ENCODE measurements around the gene SLC35F4. TPM values are rescaled to one million over a fixed set of nuclear protein-coding genes. Genes with fewer than 3 reads are reported as not detected.

SLC35F4 gene
- not detected in 2 replicates for total RNA-seq (2012; rRNA removed)
- not detected in 2 replicates for polyA plus RNA-seq (2012; rRNA removed)
- not detected in 2 replicates for polyA plus RNA-seq (2012; cell fraction: cytosol; rRNA removed)
- not detected in 2 replicates for polyA plus RNA-seq (2012; cell fraction: nucleus; rRNA removed; ENCODE audit: low replicate concordance)
- percentile 0 among the genes with signal in this experiment for Bru-seq, nascent RNA
- percentile 0 among the genes with signal in this experiment for BruChase-seq, experiment 1, labeled RNA remaining after a 6-hour chase
- percentile 0 among the genes with signal in this experiment for BruChase-seq, experiment 2, labeled RNA remaining after a 2-hour chase
- long read RNA-seq = 0 reads

- no peaks in the 10 kb centered on the region for H3K4me1 ChIP-seq (ENCODE audit: control insufficient read depth, insufficient read depth, low read length)
- POLR2A ChIA-PET (ENCODE audit: unreplicated experiment) = no interaction called here
- no peak within 1 kb of the TSS for H2AFZ ChIP-seq (replicated peaks; ENCODE audit: low read length, poor library complexity)
- no peaks in the 10 kb centered on the region for H3K9me3 ChIP-seq (ENCODE audit: control insufficient read depth, insufficient read depth, low read length)
- in situ Hi-C loops (cut with MboI; ENCODE audit: low sequenced_read_pairs) = no loop called here
- H3K9me1 ChIP-seq (ENCODE audit: insufficient read depth, low read length) = no peaks in the 10 kb centered on the region
- dilution Hi-C loops (cut with HindIII; ENCODE audit: low sequenced_read_pairs, unreplicated experiment) = no loop called here
- CTCF ChIA-PET = no interaction called here
- no peak within 1 kb of the TSS for H3K14ac ChIP-seq (replicated peaks; ENCODE audit: low read depth, low read length)
- H3K27me3 ChIP-seq (ENCODE audit: control insufficient read depth, insufficient read depth, low read length) = peaks cover 11% of the 10 kb centered on the region
- no peak within 1 kb of the TSS for H4K8ac ChIP-seq (ENCODE audit: low read depth in 2 of 2, low read length in 2 of 2)
- no peak within 1 kb of the TSS for H3K18ac ChIP-seq (ENCODE audit: low read depth, low read length)
- H3K27ac ChIP-seq (ENCODE audit: insufficient read depth, low read length) = no peak within 1 kb of the TSS
- H3K56ac ChIP-seq (ENCODE audit: extremely low read depth, insufficient read depth, low read length) = no peak within 1 kb of the TSS
- intact Hi-C loops (cut with micrococcal nuclease) = no loop called here
- H3K4me3 ChIP-seq (ENCODE audit: insufficient read depth, low read depth, low read length) = no peak within 1 kb of the TSS
- no peaks in the 10 kb centered on the region for H3K79me1 ChIP-seq (ENCODE audit: low read depth in 1 of 2, low read length in 2 of 2)
- no peak within 1 kb of the TSS for H2BK120ac ChIP-seq (ENCODE audit: low read depth, low read length)
- no TSS peak for BruUV-seq (replicated peaks)
- no peak within 1 kb of the TSS for H2BK5ac ChIP-seq (ENCODE audit: low read depth, low read length, poor library complexity, severe bottlenecking)
- H2AK9ac ChIP-seq (replicated peaks; ENCODE audit: low read depth, low read length, poor library complexity) = no peak within 1 kb of the TSS
- 5% methylated on average over 32 of the region's 91 CpGs; no CpG with 5 or more reads in 1 of the 2 experiments for WGBS, 2 experiments (ENCODE audit: extremely low coverage in 2 of 2, insufficient read length in 1 of 2)
- no peak within 1 kb of the TSS for H2AK5ac ChIP-seq (ENCODE audit: low read depth, low read length)
- no peak within 1 kb of the TSS for H3K23ac ChIP-seq (ENCODE audit: low read depth, low read length)
- no peak within 1 kb of the TSS for H2BK20ac ChIP-seq (ENCODE audit: low read depth, low read length)
- H4K20me1 ChIP-seq (ENCODE audit: insufficient read depth, low read length) = no peaks in the 10 kb centered on the region
- H4K91ac ChIP-seq (ENCODE audit: insufficient read depth, low read depth, low read length) = no peak within 1 kb of the TSS
- H3K36me3 ChIP-seq (ENCODE audit: control insufficient read depth, insufficient read depth, low read length) = no peaks in the 10 kb centered on the region
- ATAC-seq (ENCODE audit: low read depth) (no peak), DNase-seq (no peak)
- H4K5ac ChIP-seq (ENCODE audit: low read depth, low read length) = no peak within 1 kb of the TSS
- H3K4ac ChIP-seq (ENCODE audit: low read depth, low read length) = no peak within 1 kb of the TSS
- H3K4me2 ChIP-seq (ENCODE audit: low read depth, low read length) = no peak within 1 kb of the TSS
- H2BK15ac ChIP-seq (ENCODE audit: low read depth, low read length) = no peak within 1 kb of the TSS
- H3K9ac ChIP-seq (ENCODE audit: low read depth, low read length) = no peak within 1 kb of the TSS
- TF ChIP-seq CTCF (conservative IDR thresholded peaks at IDR 0.05; ENCODE audit: low read depth, low read length) (no peak), BHLHE40 (IDR thresholded peaks at IDR 0.05; ENCODE audit: low read depth, low read length) (no peak), MAFK (IDR thresholded peaks at IDR 0.05; ENCODE audit: low read depth, low read length) (no peak), SMC3 (IDR thresholded peaks at IDR 0.05; ENCODE audit: low read depth, low read length) (no peak), CHD1 (IDR thresholded peaks at IDR 0.05; ENCODE audit: low read depth, low read length) (no peak), USF2 (IDR thresholded peaks at IDR 0.05; ENCODE audit: low read depth, low read length) (no peak), ELK1 (IDR thresholded peaks at IDR 0.05; ENCODE audit: borderline replicate concordance, low read depth, low read length) (no peak), CEBPB (IDR thresholded peaks at IDR 0.05; ENCODE audit: low read depth, low read length) (no peak), RCOR1 (IDR thresholded peaks at IDR 0.05; ENCODE audit: insufficient replicate concordance, low read length) (no peak), RAD21 (IDR thresholded peaks at IDR 0.05; ENCODE audit: low read length) (no peak), FOS (IDR thresholded peaks at IDR 0.05; ENCODE audit: low read depth, low read length) (no peak), MXI1 (IDR thresholded peaks at IDR 0.05; ENCODE audit: borderline replicate concordance, low read depth, low read length) (no peak), NFE2L2 (IDR thresholded peaks at IDR 0.05; ENCODE audit: low read depth, low read length) (no peak)
Observed at GRCh38 chr14:57865403-57866198, at the start of gene SLC35F4. Gene SLC35F4 (minus strand): TSS chr14:57866092.
